NT2/D1 (cell line): Measurements from ENCODE around the gene SEMA3C.

Experiments
- YY1 ChIP-seq: IDR thresholded peaks from 2 replicates; pipeline ENCODE4 v1.6.1; 2011; ENCODE audit not compliant: insufficient read length, insufficient read depth
- ZNF274 ChIP-seq: IDR thresholded peaks from 2 replicates; pipeline ENCODE4 v1.6.1; 2011; ENCODE audit warnings: mild to moderate bottlenecking, low read depth, low read length

DNA sequence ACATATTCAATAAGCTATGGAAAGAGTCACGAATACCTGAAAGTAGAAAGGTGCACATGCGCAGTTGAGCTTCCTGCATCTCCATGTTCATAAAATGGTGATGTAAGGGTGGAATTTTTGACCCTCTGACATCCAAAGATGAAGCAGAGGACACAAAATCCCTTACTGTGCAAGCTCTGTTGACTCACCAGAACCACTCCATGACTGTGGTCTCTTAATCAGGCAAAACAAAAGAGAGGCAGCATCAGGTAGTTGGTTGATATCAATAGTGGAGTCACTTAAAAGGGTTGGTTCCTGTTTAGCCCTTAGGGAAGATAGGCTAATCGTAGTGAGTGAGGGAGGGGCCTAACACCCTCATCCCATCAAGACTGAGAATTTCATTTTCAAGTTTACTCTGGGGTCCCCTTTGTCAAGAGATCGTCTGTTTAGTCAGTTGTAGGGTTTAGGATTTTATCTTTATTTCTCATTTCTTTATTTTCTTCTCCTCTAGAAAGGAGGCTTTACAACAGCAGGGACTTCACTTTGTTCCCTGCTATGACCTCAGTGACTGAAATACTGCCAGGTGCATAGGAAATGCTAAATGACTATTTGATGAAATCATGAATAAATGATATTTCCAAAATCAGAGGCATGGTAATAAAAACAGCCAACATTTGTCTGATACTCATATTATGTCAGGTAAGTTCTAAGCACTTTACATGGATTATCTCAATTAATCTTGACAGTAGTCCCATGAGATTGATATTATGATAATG is 182.3 kb downstream of the SEMA3C start:
- TF ChIP-seq ZNF274: no peak
- TF ChIP-seq YY1: no peak
